A673 (cell line): ENCODE measurements around the gene GALNT6. TPM values are rescaled to one million over a fixed set of nuclear protein-coding genes. Genes with fewer than 3 reads are reported as not detected.

Source experiments
- BruUV-seq: library from RNA; stranded (reverse); fragments of 400-500 nt; replicated peaks from 2 replicates; lab custom pipeline; 2021; lab: Mats Ljungman, UMichigan
- CTCF ChIA-PET: fragments of 300-600 bp; sonication (Branson Sonifier 250); formaldehyde crosslinking; loops from one replicate; lab custom pipeline; 2022; ENCODE audit warnings: antibody characterized with exemption; lab: Charles Lee
- POLR2A ChIA-PET: fragments of 300-600 bp; sonication (Branson Sonifier 250); formaldehyde crosslinking; loops from one replicate; lab custom pipeline; 2022; ENCODE audit warnings: antibody characterized with exemption; ENCODE audit not compliant: low non-redundant PET; lab: Charles Lee
- DNase-seq: peaks from one replicate; pipeline ENCODE4 v3.0.0-alpha.2; 2015; ENCODE audit warnings: low spot score
- H3K27ac ChIP-seq: fragments of 200-600 bp; sonication (generic); 2 replicates; pipeline ENCODE4 v1.5.1; 2016; ENCODE audit warnings: mixed run types, low read depth, mild to moderate bottlenecking, mixed read lengths, antibody characterized with exemption, low read length; ENCODE audit not compliant: poor library complexity, severe bottlenecking
- H3K27me3 ChIP-seq: fragments of 200-600 bp; sonication (generic); replicated peaks from 2 replicates; pipeline ENCODE4 v1.6.1; 2017; ENCODE audit warnings: mixed run types, low read depth, mild to moderate bottlenecking, mixed read lengths, antibody characterized with exemption, low read length; ENCODE audit not compliant: insufficient read depth, poor library complexity
- H3K36me3 ChIP-seq: fragments of 200-600 bp; sonication (generic); 2 replicates; pipeline ENCODE4 v1.6.1; 2016; ENCODE audit warnings: mixed run types, mild to moderate bottlenecking, mixed read lengths, antibody characterized with exemption, low read length; ENCODE audit not compliant: insufficient read depth, poor library complexity, severe bottlenecking
- H3K4me1 ChIP-seq: fragments of 200-600 bp; sonication (generic); 2 replicates; pipeline ENCODE4 v1.6.1; 2017; ENCODE audit warnings: mixed run types, mild to moderate bottlenecking, mixed read lengths, antibody characterized with exemption, low read length; ENCODE audit not compliant: insufficient read depth, poor library complexity, severe bottlenecking
- H3K4me3 ChIP-seq: fragments of 200-600 bp; sonication (generic); 2 replicates; pipeline ENCODE4 v1.5.1; 2016; ENCODE audit warnings: low read depth, mixed run types, mild to moderate bottlenecking, mixed read lengths, low read length; ENCODE audit not compliant: poor library complexity, severe bottlenecking
- H3K9me3 ChIP-seq: fragments of 200-600 bp; sonication (generic); 2 replicates; pipeline ENCODE4 v1.6.1; 2016; ENCODE audit warnings: mixed run types, low read depth, mild to moderate bottlenecking, mixed read lengths, antibody characterized with exemption, low read length; ENCODE audit not compliant: poor library complexity, severe bottlenecking
- EZH2 ChIP-seq: fragments of 200-600 bp; sonication (generic); IDR thresholded peaks from 2 replicates; pipeline ENCODE4 v1.6.1; 2017; ENCODE audit warnings: borderline replicate concordance, low read depth, mild to moderate bottlenecking, mixed read lengths, antibody characterized with exemption, low read length; ENCODE audit not compliant: poor library complexity, severe bottlenecking
- intact Hi-C: fragments of 100-400 bp; cut with micrococcal nuclease; formaldehyde crosslinking; loops from one replicate; pipeline ENCODE4 v1.10.0; 2022; ENCODE audit not compliant: unreplicated experiment
- total RNA-seq: library from RNA; stranded (reverse); gene quantifications from 2 replicates; pipeline ENCODE4 v1.2.3, GENCODE V29; 2021
- TF ChIP-seq, protein P1 (sequence below): fragments of 300-800, 200-600 bp; sonication (generic); conservative IDR thresholded peaks from 2 replicates; pipeline ENCODE4 v1.5.1; 2017; ENCODE audit warnings: low read depth, mild to moderate bottlenecking, antibody characterized with exemption, low read length, moderate library complexity, mixed read lengths

GALNT6 gene
- total RNA-seq, 1 experiment from 2014 or later, result 0.26 TPM

DNA sequence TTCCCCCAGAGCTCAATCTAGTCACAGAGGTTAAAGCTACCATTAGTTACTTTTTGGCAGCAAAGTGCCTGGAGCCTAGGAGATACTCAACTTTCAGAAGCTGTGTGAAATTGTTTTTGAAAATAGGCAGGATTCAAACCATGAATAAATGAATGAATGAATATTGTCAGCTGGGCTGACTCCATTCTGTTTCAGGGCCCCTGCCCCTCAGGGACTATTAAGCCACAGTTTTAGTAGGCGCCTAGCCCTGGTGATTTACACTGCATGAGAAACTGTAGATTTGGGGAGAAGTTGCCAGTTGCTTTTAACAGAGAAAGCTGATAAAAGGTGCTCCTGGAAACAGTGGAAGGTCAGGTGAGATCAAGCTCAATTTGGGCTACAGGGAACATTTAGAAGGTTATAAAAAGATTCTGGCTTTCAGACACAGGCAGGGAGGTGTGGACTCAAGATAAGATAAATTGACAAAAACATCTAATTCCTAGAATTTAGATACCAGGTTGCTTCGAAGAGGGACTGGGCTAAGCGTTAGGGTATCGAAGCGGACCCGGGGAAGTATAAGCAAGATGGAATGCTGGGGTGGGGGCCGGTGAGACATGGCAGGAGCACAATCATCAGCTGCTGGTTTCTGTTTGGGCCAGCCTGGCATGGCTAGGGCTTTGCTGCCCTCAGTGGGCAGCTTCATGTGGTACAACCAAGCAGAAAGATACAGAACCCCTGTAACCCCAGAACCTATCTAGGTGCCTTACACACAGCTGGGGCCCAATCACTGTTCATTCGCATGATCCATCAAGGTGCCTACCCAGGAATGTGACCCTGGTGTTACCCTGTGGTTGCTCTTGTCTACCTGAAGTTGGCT, 29.8 kb downstream of the GALNT6 start:
- Histone ChIP-seq H3K4me3 (no peak overlapping the region), H3K36me3 (no peaks in the 10 kb centered on the region), H3K27me3 (no peaks in the 10 kb centered on the region), H3K4me1 (peaks cover 5% of the 10 kb centered on the region), H3K9me3 (no peaks in the 10 kb centered on the region), H3K27ac (no peak overlapping the region)
- CTCF ChIA-PET, result interaction anchor here (0.6 kb wide), 1 partner anchor 278 kb away, joined by 3 read pairs; no protein-coding TSS in a partner anchor
- BruUV-seq, result no TSS peak
- POLR2A ChIA-PET, result no interaction called here
- DNase-seq, result no peak
- TF ChIP-seq EZH2, result no peak
- TF ChIP-seq, protein P1, sequence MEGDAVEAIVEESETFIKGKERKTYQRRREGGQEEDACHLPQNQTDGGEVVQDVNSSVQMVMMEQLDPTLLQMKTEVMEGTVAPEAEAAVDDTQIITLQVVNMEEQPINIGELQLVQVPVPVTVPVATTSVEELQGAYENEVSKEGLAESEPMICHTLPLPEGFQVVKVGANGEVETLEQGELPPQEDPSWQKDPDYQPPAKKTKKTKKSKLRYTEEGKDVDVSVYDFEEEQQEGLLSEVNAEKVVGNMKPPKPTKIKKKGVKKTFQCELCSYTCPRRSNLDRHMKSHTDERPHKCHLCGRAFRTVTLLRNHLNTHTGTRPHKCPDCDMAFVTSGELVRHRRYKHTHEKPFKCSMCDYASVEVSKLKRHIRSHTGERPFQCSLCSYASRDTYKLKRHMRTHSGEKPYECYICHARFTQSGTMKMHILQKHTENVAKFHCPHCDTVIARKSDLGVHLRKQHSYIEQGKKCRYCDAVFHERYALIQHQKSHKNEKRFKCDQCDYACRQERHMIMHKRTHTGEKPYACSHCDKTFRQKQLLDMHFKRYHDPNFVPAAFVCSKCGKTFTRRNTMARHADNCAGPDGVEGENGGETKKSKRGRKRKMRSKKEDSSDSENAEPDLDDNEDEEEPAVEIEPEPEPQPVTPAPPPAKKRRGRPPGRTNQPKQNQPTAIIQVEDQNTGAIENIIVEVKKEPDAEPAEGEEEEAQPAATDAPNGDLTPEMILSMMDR, result no peak
- intact Hi-C loops, result no loop called here

DNA sequence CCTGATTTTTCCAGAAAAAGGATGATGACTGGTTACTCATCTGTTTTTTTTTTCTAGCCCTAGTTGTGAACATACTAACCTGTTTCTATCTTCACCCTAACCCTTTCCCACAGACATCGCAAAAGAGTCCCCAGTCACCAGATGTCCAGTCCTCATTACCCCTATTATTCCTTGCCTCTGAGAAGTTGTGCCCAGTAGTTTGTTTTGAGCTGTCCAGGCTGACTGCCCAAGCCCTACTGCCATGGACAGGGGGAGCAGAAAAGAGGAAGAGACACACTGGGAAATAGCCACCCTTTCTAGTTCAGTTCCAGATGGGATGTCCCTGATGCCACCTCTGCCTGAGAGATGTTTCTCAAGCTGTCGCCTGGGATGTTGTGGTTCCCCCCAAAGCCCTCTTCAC, 30.9 kb downstream of the GALNT6 start:
- DNase-seq, result no peak
- no TSS peak for BruUV-seq
- Histone ChIP-seq H3K9me3 (no peaks in the 10 kb centered on the region), H3K27me3 (no peaks in the 10 kb centered on the region), H3K36me3 (no peaks in the 10 kb centered on the region), H3K4me3 (no peak overlapping the region), H3K4me1 (peaks cover 5% of the 10 kb centered on the region), H3K27ac (no peak overlapping the region)
- intact Hi-C loops, result no loop called here
- ChIA-PET POLR2A (interaction anchor here (0.6 kb wide), 1 partner anchor 289 kb away, joined by 3 read pairs; no protein-coding TSS in a partner anchor), CTCF (no interaction called here)
- TF ChIP-seq EZH2, result no peak
- TF ChIP-seq, protein P1, result no peak

DNA sequence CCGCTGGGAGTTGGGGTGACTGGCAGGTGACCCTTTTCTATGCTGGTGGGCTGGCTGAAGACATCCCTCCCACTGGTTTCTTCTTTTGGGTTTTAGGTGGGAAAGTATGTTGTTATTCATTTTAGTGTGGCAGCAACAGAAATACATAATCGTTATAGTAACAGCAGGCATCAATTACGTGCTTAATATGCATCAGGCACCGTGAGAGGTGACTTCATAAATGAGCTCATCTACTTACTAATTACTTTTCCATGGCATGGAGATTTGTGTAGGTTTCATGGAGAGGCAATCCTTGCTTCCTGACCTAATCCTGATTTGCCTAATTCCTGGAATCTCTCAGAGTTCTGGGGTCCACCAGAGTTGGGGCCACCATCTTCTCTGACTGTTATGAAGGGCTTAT, 31.4 kb downstream of the GALNT6 start:
- TF ChIP-seq, protein P1, result no peak
- no TSS peak for BruUV-seq
- H3K4me1 ChIP-seq, result peaks cover 5% of the 10 kb centered on the region
- H3K27ac ChIP-seq, result no peak overlapping the region
- intact Hi-C loops, result no loop called here
- H3K9me3 ChIP-seq, result no peaks in the 10 kb centered on the region
- H3K4me3 ChIP-seq, result no peak overlapping the region
- no peaks in the 10 kb centered on the region for H3K36me3 ChIP-seq
- no peaks in the 10 kb centered on the region for H3K27me3 ChIP-seq
- CTCF ChIA-PET, result no interaction called here
- peak; percentile 19 for DNase-seq
- POLR2A ChIA-PET, result no interaction called here
